HG02885 (cell line): Measurements from ENCODE around the gene NBL1.

Experiments
- ATAC-seq: cut with Tn5 transposase; IDR thresholded peaks from one replicate; pipeline ENCODE4 v1.9.1; 2021; ENCODE audit warnings: mild to moderate bottlenecking; ENCODE audit not compliant: unreplicated experiment, poor library complexity

NBL1 gene

GRCh38 chr1:19644681-19645410 is 735 bp downstream of the NBL1 start:
- no peak for ATAC-seq

GRCh38 chr1:19645411-19646251 is 1.5 kb downstream of the NBL1 start:
- ATAC-seq = no peak

- ATAC-seq = no peak
These were observed 2.5 kb downstream of the NBL1 start for GRCh38 chr1:19646377-19647319.

GRCh38 chr1:19647643-19648042 is 3.5 kb downstream of the NBL1 start:
- no peak for ATAC-seq

GRCh38 chr1:19648239-19648638 is 4.1 kb downstream of the NBL1 start:
- ATAC-seq = no peak

GRCh38 chr1:19648689-19649088 is 4.6 kb downstream of the NBL1 start:
- ATAC-seq = no peak

- ATAC-seq = no peak
These were observed 6.5 kb downstream of the NBL1 start for GRCh38 chr1:19650416-19651140.

- ATAC-seq = no peak
These were observed 7.1 kb downstream of the NBL1 start for GRCh38 chr1:19651141-19651737.

- no peak for ATAC-seq
These were observed 10.3 kb downstream of the NBL1 start for GRCh38 chr1:19654386-19654785.

GRCh38 chr1:19654886-19655717 is 11.0 kb downstream of the NBL1 start:
- ATAC-seq = no peak

GRCh38 chr1:19655718-19656080 is 11.6 kb downstream of the NBL1 start:
- no peak for ATAC-seq

- ATAC-seq = no peak
These were observed 12.1 kb downstream of the NBL1 start for GRCh38 chr1:19656134-19656779.

- no peak for ATAC-seq
These were observed 12.8 kb downstream of the NBL1 start for GRCh38 chr1:19656780-19657466.

GRCh38 chr1:19657511-19657910 is 13.4 kb downstream of the NBL1 start:
- ATAC-seq = no peak

- no peak for ATAC-seq
These were observed 14.1 kb downstream of the NBL1 start for GRCh38 chr1:19658186-19658585.

- no peak for ATAC-seq
These were observed 17.7 kb downstream of the NBL1 start for GRCh38 chr1:19661721-19662228.

GRCh38 chr1:19662313-19662712 is 18.2 kb downstream of the NBL1 start:
- no peak for ATAC-seq
